ENCODE data around the gene BCLAF1. TPM values are rescaled to one million over a fixed set of nuclear protein-coding genes. Genes with fewer than 3 reads are reported as not detected.

The BCLAF1 gene
- total RNA-seq, 1 donor: 181 TPM

DNA sequence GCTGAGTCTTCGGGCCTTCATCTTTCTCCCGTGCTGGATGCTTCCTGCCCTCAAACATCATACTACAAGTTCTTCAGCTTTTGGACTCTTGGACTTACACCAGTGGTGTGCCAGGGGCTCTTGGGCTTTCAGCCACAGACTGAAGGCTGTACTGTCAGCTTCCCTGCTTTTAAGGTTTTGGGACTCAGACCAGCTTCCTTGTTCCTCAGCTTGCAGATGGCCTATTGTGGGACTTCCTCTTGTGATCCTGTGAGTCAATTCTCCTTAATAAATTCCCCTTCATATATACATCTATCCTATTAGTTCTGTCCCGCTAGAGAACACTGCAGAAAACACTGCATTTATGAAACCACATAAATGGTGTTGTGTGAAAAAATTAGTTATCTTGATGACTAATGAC is 13.9 kb upstream of the BCLAF1 start:
- DNase-seq (ENCODE audit: low read depth): no peak
- TF ChIP-seq CTCF (IDR thresholded peaks at IDR 0.05; ENCODE audit: insufficient read depth, low read length): no peak

DNA sequence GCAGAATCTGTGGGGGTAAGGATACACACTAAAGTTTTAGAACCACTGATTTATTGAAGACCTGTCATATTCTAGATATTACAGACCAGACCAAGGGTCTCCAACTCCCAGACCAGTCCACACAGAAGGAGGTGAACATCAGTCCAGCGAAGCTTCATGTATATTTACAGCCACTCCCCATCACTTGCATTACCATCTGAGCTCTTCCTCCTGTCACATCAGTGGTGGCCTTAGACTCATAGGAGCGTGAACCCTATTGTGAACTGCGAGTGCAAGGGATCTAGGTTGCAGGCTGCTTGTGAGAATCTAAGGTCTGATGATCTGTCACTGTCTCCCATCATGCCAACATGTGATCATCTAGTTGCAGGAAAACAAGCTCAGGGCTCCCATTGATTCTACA is 5.0 kb upstream of the BCLAF1 start:
- DNase-seq (ENCODE audit: low read depth): no peak
- TF ChIP-seq CTCF (IDR thresholded peaks at IDR 0.05; ENCODE audit: insufficient read depth, low read length): no peak
- no peak overlapping the region for H3K4me3 ChIP-seq (ENCODE audit: low read depth, low read length)

More for the DNA sequence above, 13.9 kb upstream of the BCLAF1 start:
- no peak overlapping the region for H3K4me3 ChIP-seq (ENCODE audit: low read depth, low read length)

DNA sequence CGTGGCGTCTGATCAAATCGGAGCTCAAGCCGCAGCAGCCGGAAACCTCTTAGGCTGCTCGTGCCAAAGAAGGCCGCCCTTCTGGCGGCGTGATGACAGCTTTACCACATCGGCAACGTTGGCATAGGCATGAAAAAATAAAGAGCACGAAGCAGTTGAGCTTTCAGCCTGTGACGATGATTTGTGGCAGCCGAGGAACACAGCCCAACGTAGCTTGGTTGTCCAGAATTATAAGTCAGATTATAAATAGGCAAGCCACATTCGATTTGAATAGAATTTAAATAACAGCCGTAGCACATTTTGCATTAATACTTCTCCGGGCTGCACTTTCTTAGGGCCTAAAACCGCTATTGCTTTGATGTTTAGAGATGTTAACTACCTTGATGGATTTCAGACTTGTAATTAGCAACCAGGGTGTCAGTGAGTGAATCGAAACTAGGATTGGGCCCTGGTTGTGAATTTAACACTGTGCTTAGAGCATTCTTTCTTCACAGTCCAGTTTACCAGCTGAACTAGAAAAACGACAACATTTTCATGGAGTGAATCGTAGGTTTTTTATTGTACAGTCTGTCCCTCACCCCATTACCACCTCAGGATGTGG is 864 bp upstream of the BCLAF1 start:
- DNase-seq (ENCODE audit: low read depth): peak; percentile 93
- no peak for TF ChIP-seq CTCF (IDR thresholded peaks at IDR 0.05; ENCODE audit: insufficient read depth, low read length)
- H3K4me3 ChIP-seq (ENCODE audit: low read depth, low read length): peak overlapping the region; percentile 72

- H3K4me3 ChIP-seq (ENCODE audit: low read depth, low read length): peak overlapping the region; percentile 100
- TF ChIP-seq CTCF (IDR thresholded peaks at IDR 0.05; ENCODE audit: insufficient read depth, low read length): no peak
- peak; percentile 90 for DNase-seq (ENCODE audit: low read depth)
Observed at GRCh38 chr6:136289327-136289578, 393 bp downstream of the BCLAF1 start.

DNA sequence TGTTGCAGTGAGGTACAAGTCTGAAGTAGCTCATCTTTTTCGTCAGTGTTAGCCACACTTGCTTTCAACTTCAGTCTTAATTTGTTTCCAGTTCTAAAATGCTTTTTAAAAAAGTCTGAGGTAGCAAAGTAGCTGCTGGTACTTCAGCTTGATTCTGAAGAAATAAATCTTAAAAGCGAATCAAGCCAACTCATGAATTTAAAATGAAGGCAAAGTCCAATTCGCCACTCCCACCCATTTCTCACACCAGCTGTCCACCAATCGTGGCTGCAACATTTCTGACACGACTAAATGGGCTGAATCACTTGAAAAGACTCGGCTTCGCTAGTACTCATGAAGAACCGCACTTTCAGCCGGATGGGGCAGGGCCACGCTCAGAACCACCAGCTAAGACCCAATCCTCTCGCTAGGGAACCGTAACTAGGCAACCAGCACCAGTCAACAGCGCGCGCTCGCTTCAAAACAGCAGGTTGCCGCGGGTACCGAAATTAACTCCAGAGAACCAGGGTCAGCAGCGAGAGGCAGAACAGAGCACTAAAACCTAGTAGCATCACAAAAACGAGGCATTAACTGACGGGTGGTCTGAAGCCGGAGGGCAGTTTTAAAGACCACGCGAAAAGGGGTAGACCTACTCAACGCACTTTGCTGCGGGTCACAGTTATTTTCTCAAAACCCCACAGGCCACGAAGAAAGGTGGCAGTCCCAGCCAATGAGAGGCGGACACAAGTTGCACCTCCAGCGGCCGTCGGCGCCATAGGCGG is 900 bp downstream of the BCLAF1 start:
- peak; percentile 91 for DNase-seq (ENCODE audit: low read depth)
- peak; percentile 57 for TF ChIP-seq CTCF (IDR thresholded peaks at IDR 0.05; ENCODE audit: insufficient read depth, low read length)
- peak overlapping the region; percentile 100 for H3K4me3 ChIP-seq (ENCODE audit: low read depth, low read length)

DNA sequence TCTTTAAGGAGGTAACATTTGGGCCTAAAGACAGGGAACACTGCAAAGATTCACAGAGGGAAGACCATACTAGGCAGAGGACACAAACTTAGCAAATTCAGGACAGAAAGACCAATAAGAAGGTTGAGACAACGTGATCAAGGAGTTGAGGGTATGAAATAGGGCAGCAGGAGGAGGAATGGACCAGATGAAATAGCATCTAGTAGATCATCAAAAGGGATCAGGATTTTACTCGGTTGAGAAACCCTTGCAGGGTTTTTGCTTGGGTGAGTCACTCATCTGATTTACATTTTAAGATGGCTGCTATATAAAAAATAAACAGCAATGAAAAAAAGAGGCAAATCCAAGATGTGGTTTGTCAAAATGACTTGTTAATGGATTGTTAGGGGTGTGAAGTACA is 4.7 kb downstream of the BCLAF1 start:
- H3K4me3 ChIP-seq (ENCODE audit: low read depth, low read length): no peak overlapping the region
- peak; percentile 40 for DNase-seq (ENCODE audit: low read depth)
- TF ChIP-seq CTCF (IDR thresholded peaks at IDR 0.05; ENCODE audit: insufficient read depth, low read length): no peak

All from fibroblast of the aortic adventitia (primary cell).